ENCODE measurements around the gene TCEA3. TPM values are rescaled to one million over a fixed set of nuclear protein-coding genes. Genes with fewer than 3 reads are reported as not detected.
A peak's percentile ranks its signal among the peaks of the same experiment; 100 is the strongest.

The TCEA3 gene
- polyA plus RNA-seq, 3 donors = 0.26 to 0.52 TPM; not detected in 1

- TF ChIP-seq CTCF (IDR thresholded peaks at IDR 0.05) = no peak
- H3K27ac ChIP-seq (ENCODE audit: low read depth in 1 of 2, low read length in 2 of 2) = no peak overlapping the region
- Mint-ChIP-seq H3K9me3 (peaks cover 0 to 8% (median 2%) of the 10 kb centered on the region in 7 donors), H3K27ac (no peak overlapping the region), H3K36me3 (peaks cover 2 to 6% of the 10 kb centered on the region in 2 donors), H3K4me3 (no peak overlapping the region), H3K4me1 (peaks cover 24% of the 10 kb centered on the region), H3K27me3 (ENCODE audit: low read depth in 3 of 3) (peaks cover 9 to 22% (median 16%) of the 10 kb centered on the region in 3 donors)
- no peak overlapping the region for H2AFZ ChIP-seq (ENCODE audit: insufficient read depth, low read depth, low read length, poor library complexity, severe bottlenecking)
- no peaks in the 10 kb centered on the region for H4K20me1 ChIP-seq (ENCODE audit: insufficient read depth, low read length)
- H3K27me3 ChIP-seq (ENCODE audit: control insufficient read depth in 2 of 2, insufficient read depth in 2 of 2, low read length in 2 of 2) = peaks cover 4 to 11% of the 10 kb centered on the region in 2 donors
- H3K4me2 ChIP-seq (replicated peaks; ENCODE audit: extremely low read depth, low read length, poor library complexity, severe bottlenecking) = no peak overlapping the region
- WGBS (ENCODE audit: insufficient coverage) = 94% methylated on average over 4 of the region's 6 CpGs
- H3K4me1 ChIP-seq (ENCODE audit: control insufficient read depth in 1 of 2, insufficient read depth in 2 of 2, low read length in 2 of 2) = peaks cover 24 to 26% of the 10 kb centered on the region in 2 donors
- no peaks in the 10 kb centered on the region for H3K79me2 ChIP-seq (ENCODE audit: insufficient read depth, low read length)
- DNase-seq = no peak
- H3K4me3 ChIP-seq (replicated peaks in 1 of 3; ENCODE audit: low read depth in 2 of 3, low read length in 3 of 3) = no peak overlapping the region
- no peak overlapping the region for H3K9ac ChIP-seq (ENCODE audit: insufficient read depth, low read length, poor library complexity, severe bottlenecking)
- H3K36me3 ChIP-seq (replicated peaks in 1 of 2; ENCODE audit: control insufficient read depth in 1 of 2, insufficient read depth in 2 of 2, low read length in 2 of 2) = no peaks in the 10 kb centered on the region
- no peaks in the 10 kb centered on the region for H3K9me3 ChIP-seq (replicated peaks in 1 of 2; ENCODE audit: control insufficient read depth in 1 of 2, insufficient read depth in 1 of 2, low read length in 2 of 2)
- intact Hi-C loops (cut with micrococcal nuclease) = no loop called here
Observed at GRCh38 chr1:23419180-23419579, 5.4 kb downstream of the TCEA3 start.

- H2AFZ ChIP-seq (ENCODE audit: insufficient read depth, low read depth, low read length, poor library complexity, severe bottlenecking) = no peak overlapping the region
- H3K4me1 ChIP-seq (ENCODE audit: control insufficient read depth in 1 of 2, insufficient read depth in 2 of 2, low read length in 2 of 2) = peaks cover 10% of the 10 kb centered on the region in 2 donors
- no peak for DNase-seq
- no peak overlapping the region for H3K9ac ChIP-seq (ENCODE audit: insufficient read depth, low read length, poor library complexity, severe bottlenecking)
- Mint-ChIP-seq H3K4me1 (peaks cover 8% of the 10 kb centered on the region), H3K4me3 (no peak overlapping the region), H3K9me3 (peaks cover 0 to 4% (median 0%) of the 10 kb centered on the region in 7 donors), H3K27me3 (ENCODE audit: low read depth in 3 of 3) (peaks cover 0 to 6% (median under 1%) of the 10 kb centered on the region in 3 donors), H3K36me3 (no peaks in the 10 kb centered on the region), H3K27ac (peak overlapping the region in 1 of 7 donors; percentile 46)
- no peak overlapping the region for H3K27ac ChIP-seq (ENCODE audit: low read depth in 1 of 2, low read length in 2 of 2)
- 83% methylated on average over 2 of the region's 3 CpGs for whole genome bisulfite sequencing (ENCODE audit: insufficient coverage)
- H4K20me1 ChIP-seq (ENCODE audit: insufficient read depth, low read length) = no peaks in the 10 kb centered on the region
- no peak overlapping the region for H3K4me2 ChIP-seq (replicated peaks; ENCODE audit: extremely low read depth, low read length, poor library complexity, severe bottlenecking)
- no peaks in the 10 kb centered on the region for H3K9me3 ChIP-seq (replicated peaks in 1 of 2; ENCODE audit: control insufficient read depth in 1 of 2, insufficient read depth in 1 of 2, low read length in 2 of 2)
- H3K79me2 ChIP-seq (ENCODE audit: insufficient read depth, low read length) = no peaks in the 10 kb centered on the region
- no peaks in the 10 kb centered on the region for H3K36me3 ChIP-seq (replicated peaks in 1 of 2; ENCODE audit: control insufficient read depth in 1 of 2, insufficient read depth in 2 of 2, low read length in 2 of 2)
- intact Hi-C loops (cut with micrococcal nuclease) = no loop called here
- TF ChIP-seq CTCF (IDR thresholded peaks at IDR 0.05) = no peak
- H3K4me3 ChIP-seq (replicated peaks in 1 of 3; ENCODE audit: low read depth in 2 of 3, low read length in 3 of 3) = no peak overlapping the region
- H3K27me3 ChIP-seq (ENCODE audit: control insufficient read depth in 2 of 2, insufficient read depth in 2 of 2, low read length in 2 of 2) = no peaks in the 10 kb centered on the region
Observed at GRCh38 chr1:23417570-23417969, 7.0 kb downstream of the TCEA3 start.

Measured in CD14-positive monocyte (primary cell).